GM12891 (cell line): Measurements from ENCODE around the gene PDZD2.

Experiments used
- POLR2A ChIP-seq: IDR thresholded peaks from 2 replicates; pipeline ENCODE4 v1.6.1; 2011; ENCODE audit warnings: low read depth, low read length, control low read depth
- POLR2AphosphoS5 ChIP-seq: IDR thresholded peaks from 2 replicates; pipeline ENCODE4 v1.6.1; 2011; ENCODE audit warnings: low read depth, low read length, control low read depth
- TAF1 ChIP-seq: IDR thresholded peaks from 2 replicates; pipeline ENCODE4 v1.6.1; 2011; ENCODE audit warnings: low read depth, low read length, control low read depth

DNA sequence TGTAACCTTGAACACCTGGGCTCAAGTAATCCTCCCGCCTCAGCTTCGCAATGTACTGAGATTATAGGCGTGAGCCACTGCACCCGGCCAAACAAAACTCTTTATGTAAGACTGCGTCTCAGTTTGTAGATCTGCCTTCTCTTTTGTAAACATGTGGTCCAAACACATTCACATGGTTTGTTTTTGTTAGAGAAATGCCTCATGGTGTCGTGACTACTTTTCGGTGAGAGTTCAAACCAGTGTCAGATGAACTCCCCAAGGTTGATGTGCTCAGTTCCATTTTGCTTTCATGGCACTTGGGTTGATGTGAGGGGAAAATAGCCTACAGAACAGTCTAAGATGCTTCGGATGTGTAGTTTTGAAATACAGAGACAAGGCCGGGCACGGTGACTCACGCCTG is 303.6 kb downstream of the PDZD2 start:
- TF ChIP-seq POLR2A: no peak
- TF ChIP-seq POLR2AphosphoS5: no peak
- no peak for TF ChIP-seq TAF1
